Testis (tissue), 3 donors: ENCODE measurements around the gene EOMES. TPM values are rescaled to one million over a fixed set of nuclear protein-coding genes. Genes with fewer than 3 reads are reported as not detected.

Experiments
- DNase-seq: peaks from one replicate; pipeline ENCODE4 v3.0.0-alpha.2; 2019
- H3K27ac ChIP-seq, 2 donors: fragments of 200-600 bp; sonication (generic); one replicate each; pipeline ENCODE4 v1.5.1; 2019
- H3K27me3 ChIP-seq: fragments of 200-600 bp; sonication (generic); one replicate; pipeline ENCODE4 v1.5.1; 2019
- H3K36me3 ChIP-seq: fragments of 200-600 bp; sonication (generic); one replicate; pipeline ENCODE4 v1.5.1; 2017; ENCODE audit warnings: low read depth; ENCODE audit errors: missing control alignments
- H3K4me1 ChIP-seq: fragments of 200-600 bp; sonication (generic); one replicate; pipeline ENCODE4 v1.5.1; 2019
- H3K4me3 ChIP-seq, 2 donors: fragments of 200-600 bp; sonication (generic); one replicate each; pipeline ENCODE4 v1.5.1; 2017 to 2019
- H3K9me3 ChIP-seq: fragments of 200-600 bp; sonication (generic); one replicate; pipeline ENCODE4 v1.5.1; 2017
- CTCF ChIP-seq, 3 experiments: fragments of 450-650 bp in 2 of 3; fragments of 200-600 bp in 1 of 3; sonication (generic) in 1 of 3; IDR thresholded peaks; one replicate each; pipeline ENCODE4 v1.5.1; 2016 to 2019; ENCODE audit warnings: antibody characterized with exemption in 3 of 3, mild to moderate bottlenecking in 2 of 3, moderate library complexity in 1 of 3
- POLR2A ChIP-seq: fragments of 450-650 bp; IDR thresholded peaks from one replicate; pipeline ENCODE4 v1.6.1; 2017; ENCODE audit warnings: antibody characterized with exemption, mild to moderate bottlenecking, moderate library complexity
- WGBS, 2 donors: methylation state at CpG; one replicate each; pipeline ENCODE4 v1.1.5; 2018; 5-methylcytosine and 5-hydroxymethylcytosine counted together
- intact Hi-C: fragments of 100-400 bp; cut with DNase I; formaldehyde crosslinking; loops from one replicate; pipeline ENCODE4 v1.15.1; 2023; ENCODE audit warnings: low total_unique reads
- polyA plus RNA-seq: library from polyadenylated mRNA; stranded (reverse); fragments of 350-450 nt; fragmentation: Illumina TruSeq; extraction: RNeasy Lipid Tissue Mini Kit (QIAGEN cat#74804); gene quantifications from one replicate; pipeline ENCODE4 v1.2.3, GENCODE V29; 2014; ENCODE audit warnings: low read depth, low replicate concordance; ENCODE audit not compliant: insufficient read depth
- total RNA-seq, 2 donors: library from RNA; depleted of rRNA; stranded (reverse); fragments of >200 nt; gene quantifications; one replicate each; pipeline ENCODE4 v1.2.3, GENCODE V29; 2016

Gene EOMES
- total and polyA plus RNA-seq, 3 donors from 2014 or later = 0.71 to 0.93 (median 0.84) TPM

- intact Hi-C loops = no loop called here
- peaks cover 8% of the 10 kb centered on the region for H3K27me3 ChIP-seq
Measured at GRCh38 chr3:27726240-27726639, 4.1 kb upstream of the EOMES start.

GRCh38 chr3:27724459-27725197 is 2.5 kb upstream of the EOMES start:
- intact Hi-C loops = no loop called here
- DNase-seq = no peak

More at GRCh38 chr3:27726240-27726639, 4.1 kb upstream of the EOMES start:
- no peak for DNase-seq
- Histone ChIP-seq H3K36me3 (no peaks in the 10 kb centered on the region), H3K27ac (no peak overlapping the region), H3K4me1 (peaks cover 24% of the 10 kb centered on the region), H3K4me3 (no peak overlapping the region), H3K9me3 (no peaks in the 10 kb centered on the region)
- 33 to 38% methylated on average over 7 of the region's 7 CpGs for WGBS, 2 donors
- TF ChIP-seq CTCF (IDR thresholded peaks at IDR 0.05) (no peak), POLR2A (no peak)

GRCh38 chr3:27723815-27724458 is 1.8 kb upstream of the EOMES start:
- no peak for TF ChIP-seq CTCF (IDR thresholded peaks at IDR 0.05)
- TF ChIP-seq POLR2A = no peak
- intact Hi-C loops = no loop called here
- no peak overlapping the region for H3K4me3 ChIP-seq
- H3K27me3 ChIP-seq = peaks cover 8% of the 10 kb centered on the region
- no peak for DNase-seq
- no peaks in the 10 kb centered on the region for H3K9me3 ChIP-seq
- H3K27ac ChIP-seq = no peak overlapping the region
- H3K4me1 ChIP-seq = peaks cover 22% of the 10 kb centered on the region
- no peaks in the 10 kb centered on the region for H3K36me3 ChIP-seq
- WGBS, 2 donors = 7% methylated on average over 37 of the region's 37 CpGs

More at GRCh38 chr3:27724459-27725197, 2.5 kb upstream of the EOMES start:
- Histone ChIP-seq H3K4me1 (peaks cover 22% of the 10 kb centered on the region), H3K4me3 (no peak overlapping the region), H3K9me3 (no peaks in the 10 kb centered on the region), H3K27me3 (peaks cover 8% of the 10 kb centered on the region), H3K27ac (no peak overlapping the region), H3K36me3 (no peaks in the 10 kb centered on the region)
- 6 to 9% methylated on average over 30 of the region's 30 CpGs for WGBS, 2 donors
- no peak for TF ChIP-seq POLR2A
- no peak for TF ChIP-seq CTCF (IDR thresholded peaks at IDR 0.05)

GRCh38 chr3:27723456-27723814 is 1.3 kb upstream of the EOMES start:
- WGBS, 2 donors = 3 to 8% methylated on average over 15 of the region's 15 CpGs
- intact Hi-C loops = no loop called here
- Histone ChIP-seq H3K4me3 (no peak overlapping the region), H3K4me1 (peaks cover 19% of the 10 kb centered on the region), H3K36me3 (no peaks in the 10 kb centered on the region), H3K9me3 (no peaks in the 10 kb centered on the region), H3K27ac (no peak overlapping the region), H3K27me3 (peaks cover 7% of the 10 kb centered on the region)
- TF ChIP-seq CTCF (IDR thresholded peaks at IDR 0.05) (no peak), POLR2A (no peak)
- DNase-seq = no peak
